Ovary (tissue), 3 donors: ENCODE results near the gene XAGE3.

ENCODE experiments used
- CTCF ChIP-seq, 3 donors: fragments of 450-650 bp in 2 of 3; fragments of 200-600 bp in 1 of 3; IDR thresholded peaks; one replicate each; pipeline versions ENCODE4 v1.5.1 to v1.8.0; 2016 to 2022; ENCODE audit warnings: antibody characterized with exemption in 3 of 3, mild to moderate bottlenecking in 1 of 3
- EP300 ChIP-seq: sonication (generic); formaldehyde crosslinking; IDR thresholded peaks from one replicate; pipeline ENCODE4 v1.6.1; 2017; ENCODE audit warnings: antibody characterized with exemption
- POLR2A ChIP-seq: fragments of 450-650 bp; IDR thresholded peaks from one replicate; pipeline ENCODE4 v1.6.1; 2017; ENCODE audit warnings: antibody characterized with exemption, mild to moderate bottlenecking, moderate library complexity
- donor health status: DM: no; HTN: no; CAD: no.

DNA sequence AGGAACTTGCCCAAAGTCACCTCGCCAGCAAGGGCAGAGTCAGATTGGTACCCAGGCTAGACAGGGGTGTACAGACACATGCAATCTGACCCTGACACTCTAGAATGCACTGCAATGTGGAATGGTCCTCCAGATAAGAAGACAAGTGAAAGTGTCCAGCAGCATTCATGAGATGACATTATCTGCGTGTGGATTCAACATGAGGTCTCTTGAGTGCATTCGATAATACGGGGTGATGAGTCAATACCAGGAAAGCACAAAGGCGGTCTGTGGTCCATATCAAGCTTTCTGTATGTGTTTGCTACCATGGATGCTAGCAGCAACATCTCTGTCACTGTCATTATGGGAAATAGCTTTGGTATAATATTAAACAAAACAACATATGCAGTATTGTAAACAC lies 6.8 kb upstream of the XAGE3 start:
- TF ChIP-seq CTCF (IDR thresholded peaks at IDR 0.05) (no peak), POLR2A (no peak), EP300 (no peak)
